ENCODE measurements around the gene TMEM220.

TMEM220 gene

GRCh38 chr17:10775058-10775457, 45.2 kb upstream of the TMEM220 start:
- no peak overlapping the region for H3K4me3 ChIP-seq (ENCODE audit: low read depth, low read length)
- in situ Hi-C loops (cut with HindIII; ENCODE audit: low sequenced_read_pairs), result no loop called here
- TF ChIP-seq CTCF (IDR thresholded peaks at IDR 0.05; ENCODE audit: low read depth, low read length), result no peak
- no peak for DNase-seq (ENCODE audit: low read depth, low spot score)

GRCh38 chr17:10773391-10773790, 43.6 kb upstream of the TMEM220 start:
- no peak for TF ChIP-seq CTCF (IDR thresholded peaks at IDR 0.05; ENCODE audit: low read depth, low read length)
- no peak for DNase-seq (ENCODE audit: low read depth, low spot score)
- in situ Hi-C loops (cut with HindIII; ENCODE audit: low sequenced_read_pairs), result no loop called here
- no peak overlapping the region for H3K4me3 ChIP-seq (ENCODE audit: low read depth, low read length)

- TF ChIP-seq CTCF (IDR thresholded peaks at IDR 0.05; ENCODE audit: low read depth, low read length), result peak; percentile 59
- H3K4me3 ChIP-seq (ENCODE audit: low read depth, low read length), result no peak overlapping the region
- DNase-seq (ENCODE audit: low read depth, low spot score), result no peak
Observed at GRCh38 chr17:10772425-10773380, 42.9 kb upstream of the TMEM220 start.

GRCh38 chr17:10771148-10771547, 41.3 kb upstream of the TMEM220 start:
- TF ChIP-seq CTCF (IDR thresholded peaks at IDR 0.05; ENCODE audit: low read depth, low read length), result no peak
- in situ Hi-C loops (cut with HindIII; ENCODE audit: low sequenced_read_pairs), result no loop called here

More at GRCh38 chr17:10772425-10773380, 42.9 kb upstream of the TMEM220 start:
- in situ Hi-C loops (cut with HindIII; ENCODE audit: low sequenced_read_pairs), result no loop called here

GRCh38 chr17:10769840-10770239, 40.0 kb upstream of the TMEM220 start:
- H3K4me3 ChIP-seq (ENCODE audit: low read depth, low read length), result no peak overlapping the region
- no peak for DNase-seq (ENCODE audit: low read depth, low spot score)
- in situ Hi-C loops (cut with HindIII; ENCODE audit: low sequenced_read_pairs), result no loop called here
- no peak for TF ChIP-seq CTCF (IDR thresholded peaks at IDR 0.05; ENCODE audit: low read depth, low read length)

More at GRCh38 chr17:10771148-10771547, 41.3 kb upstream of the TMEM220 start:
- no peak for DNase-seq (ENCODE audit: low read depth, low spot score)
- H3K4me3 ChIP-seq (ENCODE audit: low read depth, low read length), result no peak overlapping the region

- TF ChIP-seq CTCF (IDR thresholded peaks at IDR 0.05; ENCODE audit: low read depth, low read length), result no peak
- in situ Hi-C loops (cut with HindIII; ENCODE audit: low sequenced_read_pairs), result no loop called here
- DNase-seq (ENCODE audit: low read depth, low spot score), result no peak
- H3K4me3 ChIP-seq (ENCODE audit: low read depth, low read length), result no peak overlapping the region
Observed at GRCh38 chr17:10768750-10769251, 39.0 kb upstream of the TMEM220 start.

Data from astrocyte of the spinal cord (primary cell).